Endothelial cell of umbilical vein (primary cell): ENCODE data around the gene ZDHHC19. TPM values are rescaled to one million over a fixed set of nuclear protein-coding genes. Genes with fewer than 3 reads are reported as not detected.

Source experiments
- BruUV-seq: library from RNA; stranded (reverse); fragments of 400-500 nt; replicated peaks from 2 replicates; lab custom pipeline; 2021; lab: Mats Ljungman, UMichigan
- CTCF ChIA-PET: fragments of 300-600, 350-600 bp; sonication (Branson Sonifier 250); formaldehyde crosslinking; loops from one replicate; lab custom pipeline; 2021; ENCODE audit warnings: antibody characterized with exemption, inconsistent platforms; lab: Charles Lee
- POLR2A ChIA-PET: fragments of 300-600, 350-600 bp; sonication (Branson Sonifier 250); formaldehyde crosslinking; loops from one replicate; lab custom pipeline; 2021; ENCODE audit warnings: antibody characterized with exemption, inconsistent platforms; lab: Charles Lee
- DNase-seq: peaks from one replicate; pipeline ENCODE4 v3.0.0-alpha.2; 2011; ENCODE audit warnings: low read depth, low spot score
- FAIRE-seq: peaks from 2 replicates; lab custom pipeline; 2011; peaks lifted over from hg19 to GRCh38; lab: Jason Lieb, UNC
- H2AFZ ChIP-seq: 2 replicates; pipeline ENCODE4 v1.6.0; 2012; ENCODE audit warnings: low read depth, low read length, control low read depth, inconsistent platforms
- H3K27ac ChIP-seq: 2 replicates; pipeline ENCODE4 v1.5.1; 2011; ENCODE audit warnings: low read depth, mild to moderate bottlenecking, control low read depth, low read length, moderate library complexity; ENCODE audit not compliant: insufficient read depth
- H3K27me3 ChIP-seq, 2 experiments: 2 replicates each; pipeline versions ENCODE4 v1.6.0 to v1.6.1; 2011; ENCODE audit warnings: low read length in 2 of 2, mixed read lengths in 1 of 2; ENCODE audit not compliant: control insufficient read depth in 2 of 2, insufficient read depth in 2 of 2
- H3K36me3 ChIP-seq, 2 experiments: 2 replicates in 1 of 2; 3 replicates in 1 of 2; pipeline ENCODE4 v1.5.1; 2011; ENCODE audit warnings: low read length in 2 of 2, mild to moderate bottlenecking in 1 of 2, moderate library complexity in 1 of 2; ENCODE audit not compliant: control insufficient read depth in 2 of 2, insufficient read depth in 2 of 2; ENCODE audit errors: extremely low read depth in 1 of 2
- H3K4me1 ChIP-seq: 3 replicates; pipeline ENCODE4 v1.5.1; 2011; ENCODE audit warnings: mild to moderate bottlenecking, low read length; ENCODE audit not compliant: control insufficient read depth, insufficient read depth; ENCODE audit errors: extremely low read depth
- H3K4me2 ChIP-seq: 2 replicates; pipeline ENCODE4 v1.6.1; 2011; ENCODE audit warnings: low read length, control low read depth, mixed read lengths; ENCODE audit not compliant: insufficient read depth
- H3K4me3 ChIP-seq, 3 experiments: fragments of 200-600 bp in 1 of 3; sonication (generic), shearing (Covaris generic) in 1 of 3; replicated peaks in 1 of 3; 2 replicates each; pipeline ENCODE4 v1.5.1; 2011 to 2016; ENCODE audit warnings: control low read depth in 3 of 3, low read length in 3 of 3, mild to moderate bottlenecking in 2 of 3, inconsistent platforms in 1 of 3, low read depth in 1 of 3, moderate library complexity in 1 of 3; ENCODE audit not compliant: insufficient read depth in 1 of 3
- H3K79me2 ChIP-seq: 2 replicates; pipeline ENCODE4 v1.6.0; 2012; ENCODE audit warnings: low read length, inconsistent platforms; ENCODE audit not compliant: control insufficient read depth, insufficient read depth
- H3K9ac ChIP-seq: replicated peaks from 2 replicates; pipeline ENCODE3; 2011; ENCODE audit warnings: low read length, control low read depth; ENCODE audit not compliant: insufficient read depth; ENCODE audit errors: extremely low read depth
- H3K9me1 ChIP-seq: replicated peaks from 3 replicates; pipeline ENCODE4 v1.6.0; 2011; ENCODE audit warnings: mild to moderate bottlenecking, low read length; ENCODE audit not compliant: control insufficient read depth, insufficient read depth; ENCODE audit errors: extremely low read depth
- H3K9me3 ChIP-seq: replicated peaks from 2 replicates; pipeline ENCODE4 v1.5.1; 2012; ENCODE audit warnings: low read length, inconsistent platforms; ENCODE audit not compliant: control insufficient read depth, insufficient read depth
- H4K20me1 ChIP-seq: replicated peaks from 2 replicates; pipeline ENCODE3; 2011; ENCODE audit warnings: mild to moderate bottlenecking, low read length; ENCODE audit not compliant: control insufficient read depth, insufficient read depth; ENCODE audit errors: extremely low read depth
- CTCF ChIP-seq, 2 donors: IDR thresholded peaks; 1 replicate in 1 of 2; 2 replicates in 1 of 2; pipeline ENCODE4 v1.5.1; 2011; ENCODE audit warnings: low read length in 2 of 2, mild to moderate bottlenecking in 2 of 2, moderate library complexity in 2 of 2, control low read depth in 1 of 2, inconsistent platforms in 1 of 2, low read depth in 1 of 2; ENCODE audit not compliant: insufficient read depth in 1 of 2; ENCODE audit errors: extremely low read depth in 1 of 2
- EZH2 ChIP-seq: IDR thresholded peaks from 2 replicates; pipeline ENCODE4 v1.6.1; 2012; ENCODE audit warnings: borderline replicate concordance, low read depth, mild to moderate bottlenecking, moderate library complexity, low read length, inconsistent platforms; ENCODE audit not compliant: severe bottlenecking
- FOS ChIP-seq: IDR thresholded peaks from 2 replicates; pipeline ENCODE4 v1.6.1; 2011; ENCODE audit warnings: mild to moderate bottlenecking, low read length, moderate library complexity, borderline replicate concordance; ENCODE audit not compliant: insufficient read depth
- GATA2 ChIP-seq: IDR thresholded peaks from 2 replicates; pipeline ENCODE4 v1.7.0; 2011; ENCODE audit warnings: low read depth, mild to moderate bottlenecking, moderate library complexity, mixed read lengths, low read length; ENCODE audit not compliant: insufficient read length, insufficient read depth
- JUN ChIP-seq: IDR thresholded peaks from 2 replicates; pipeline ENCODE4 v1.6.1; 2011; ENCODE audit warnings: borderline replicate concordance, low read depth; ENCODE audit not compliant: insufficient read length, insufficient read depth
- MAX ChIP-seq: IDR thresholded peaks from 2 replicates; pipeline ENCODE4 v1.6.1; 2011; ENCODE audit not compliant: insufficient read depth, insufficient read length
- MYC ChIP-seq: IDR thresholded peaks from one replicate; pipeline ENCODE4 v1.6.1; 2011; ENCODE audit warnings: mild to moderate bottlenecking, low read depth, low read length
- POLR2A ChIP-seq: IDR thresholded peaks from 2 replicates; pipeline ENCODE4 v1.6.1; 2012; ENCODE audit warnings: low read depth, mild to moderate bottlenecking, control low read depth, low read length
- POLR2AphosphoS5 ChIP-seq: IDR thresholded peaks from 2 replicates; pipeline ENCODE4 v1.6.1; 2012; ENCODE audit warnings: low read depth, mild to moderate bottlenecking, control low read depth, low read length, moderate library complexity; ENCODE audit not compliant: insufficient read depth
- dilution Hi-C: fragments of 300-500 bp; cut with MboI; formaldehyde crosslinking; loops from one replicate; pipeline ENCODE4 v1.15.0; 2019; ENCODE audit warnings: low sequenced_read_pairs; ENCODE audit not compliant: extremely low pct_ligation_motif_present
- intact Hi-C: fragments of 100-400 bp; cut with micrococcal nuclease; formaldehyde crosslinking; loops from one replicate; pipeline ENCODE4 v1.10.0; 2022
- polyA plus RNA-seq, 4 experiments: library from polyadenylated mRNA; depleted of rRNA in 3 of 4; stranded (reverse) in 3 of 4; unstranded in 1 of 4; fragments of >200 nt; gene quantifications; 2 replicates each; pipeline versions ENCODE4 v1.2.1 to v1.2.3, GENCODE V29; 2011 to 2012; ENCODE audit warnings: missing spikeins in 1 of 4
- total RNA-seq: library from RNA; stranded (reverse); gene quantifications from 2 replicates; pipeline ENCODE4 v1.2.3, GENCODE V29; 2021

ZDHHC19 gene
- total and polyA plus RNA-seq, 2 donors (not counting 3 experiments of a cell fraction or from before 2014, with no cell fraction given) = not detected

GRCh38 chr3:196217307-196218154, 6.3 kb upstream of the ZDHHC19 start:
- Histone ChIP-seq H3K9ac (no peak overlapping the region), H3K27ac (no peak overlapping the region), H3K4me1 (no peaks in the 10 kb centered on the region), H3K9me3 (no peaks in the 10 kb centered on the region), H2AFZ (no peak overlapping the region), H3K4me3 (no peak overlapping the region), H4K20me1 (no peaks in the 10 kb centered on the region), H3K9me1 (no peaks in the 10 kb centered on the region), H3K36me3 (no peaks in the 10 kb centered on the region), H3K79me2 (no peaks in the 10 kb centered on the region), H3K27me3 (peaks cover 4 to 11% of the 10 kb centered on the region in 2 experiments), H3K4me2 (no peak overlapping the region)
- no TSS peak for BruUV-seq
- intact Hi-C loops (no loop called here), dilution Hi-C loops (no loop called here)
- FAIRE-seq (no peak), DNase-seq (no peak)
- ChIA-PET CTCF (interaction anchor here (0.9 kb wide), 1 partner anchor 36 kb away, joined by 5 read pairs; no protein-coding TSS in a partner anchor), POLR2A (no interaction called here)
- no peak for TF ChIP-seq CTCF (IDR thresholded peaks at IDR 0.05; ENCODE audit: extremely low read depth in 1 of 2, insufficient read depth in 1 of 2, low read depth in 1 of 2, low read length in 2 of 2)
- TF ChIP-seq FOS = no peak
- no peak for TF ChIP-seq GATA2
- TF ChIP-seq EZH2 = no peak
- no peak for TF ChIP-seq POLR2AphosphoS5
- no peak for TF ChIP-seq JUN
- no peak for TF ChIP-seq POLR2A
- TF ChIP-seq MAX = no peak
- no peak for TF ChIP-seq MYC
